Mesenchymal stem cell (in vitro differentiated cells and primary cell): ENCODE data around the gene CDA.

Experiments
- DNase-seq: peaks from one replicate; pipeline ENCODE4 v3.0.0-alpha.2; 2013
- H2AFZ ChIP-seq: one replicate; pipeline ENCODE4 v1.6.1; 2013; ENCODE audit warnings: low read depth, mild to moderate bottlenecking, control low read depth, inconsistent platforms, low read length, moderate library complexity
- H2AK5ac ChIP-seq: 2 replicates; pipeline ENCODE4 v1.6.1; 2013; ENCODE audit warnings: low read length, moderate library complexity, mild to moderate bottlenecking, inconsistent platforms; ENCODE audit not compliant: severe bottlenecking
- H2BK120ac ChIP-seq: one replicate; pipeline ENCODE4 v1.6.1; 2013; ENCODE audit warnings: low read depth, mild to moderate bottlenecking, inconsistent platforms, low read length, moderate library complexity
- H2BK12ac ChIP-seq, 2 experiments: one replicate each; pipeline ENCODE4 v1.6.1; 2013; ENCODE audit warnings: inconsistent platforms in 2 of 2, low read length in 2 of 2, mild to moderate bottlenecking in 2 of 2, moderate library complexity in 2 of 2, control low read depth in 1 of 2
- H2BK15ac ChIP-seq: one replicate; pipeline ENCODE4 v1.6.1; 2013; ENCODE audit warnings: mild to moderate bottlenecking, low read depth, inconsistent platforms; ENCODE audit not compliant: poor library complexity, severe bottlenecking
- H2BK5ac ChIP-seq: 2 replicates; pipeline ENCODE4 v1.6.1; 2013; ENCODE audit warnings: low read depth, mild to moderate bottlenecking, low read length, control low read depth, inconsistent platforms; ENCODE audit not compliant: poor library complexity, severe bottlenecking
- H3K14ac ChIP-seq, 2 experiments: one replicate each; pipeline ENCODE4 v1.6.1; 2013; ENCODE audit warnings: inconsistent platforms in 2 of 2, low read length in 2 of 2, control low read depth in 1 of 2, mild to moderate bottlenecking in 1 of 2, moderate library complexity in 1 of 2
- H3K18ac ChIP-seq, 2 experiments: one replicate each; pipeline ENCODE4 v1.6.1; 2013; ENCODE audit warnings: inconsistent platforms in 2 of 2, low read length in 2 of 2, control low read depth in 1 of 2, low read depth in 1 of 2, mild to moderate bottlenecking in 1 of 2
- H3K23ac ChIP-seq, 2 experiments: one replicate each; pipeline ENCODE4 v1.6.1; 2013; ENCODE audit warnings: inconsistent platforms in 2 of 2, low read length in 2 of 2, mild to moderate bottlenecking in 2 of 2, moderate library complexity in 2 of 2, control low read depth in 1 of 2
- H3K27ac ChIP-seq: 2 replicates; pipeline ENCODE4 v1.5.1; 2013; ENCODE audit warnings: mild to moderate bottlenecking, moderate library complexity, low read length, control low read depth, inconsistent platforms; ENCODE audit not compliant: poor library complexity, severe bottlenecking
- H3K27me3 ChIP-seq, 2 experiments: 2 replicates each; pipeline versions ENCODE4 v1.6.1 to v1.7.0; 2013; ENCODE audit warnings: low read length in 2 of 2, mild to moderate bottlenecking in 2 of 2, moderate library complexity in 2 of 2, control low read depth in 1 of 2, inconsistent platforms in 1 of 2; ENCODE audit not compliant: control insufficient read depth in 1 of 2, insufficient read depth in 1 of 2
- H3K36me3 ChIP-seq, 2 experiments: 2 replicates each; pipeline versions ENCODE4 v1.6.1 to v1.7.0; 2013; ENCODE audit warnings: low read length in 2 of 2, control low read depth in 1 of 2, inconsistent platforms in 1 of 2, low read depth in 1 of 2, mild to moderate bottlenecking in 1 of 2; ENCODE audit not compliant: insufficient read depth in 2 of 2, control insufficient read depth in 1 of 2
- H3K4ac ChIP-seq, 2 experiments: one replicate each; pipeline ENCODE4 v1.6.1; 2013; ENCODE audit warnings: inconsistent platforms in 2 of 2, low read length in 2 of 2, mild to moderate bottlenecking in 2 of 2, moderate library complexity in 2 of 2, control low read depth in 1 of 2, low read depth in 1 of 2
- H3K4me1 ChIP-seq: 2 replicates; pipeline ENCODE4 v1.6.1; 2013; ENCODE audit warnings: low read depth, low read length, control low read depth; ENCODE audit not compliant: control insufficient read depth, insufficient read depth
- H3K4me2 ChIP-seq: 2 replicates; pipeline ENCODE4 v1.6.1; 2013; ENCODE audit warnings: low read length, mild to moderate bottlenecking, inconsistent platforms; ENCODE audit not compliant: poor library complexity, severe bottlenecking
- H3K4me3 ChIP-seq, 2 experiments: 2 replicates each; pipeline versions ENCODE4 v1.5.1 to v1.7.0; 2013; ENCODE audit warnings: low read length in 2 of 2, mild to moderate bottlenecking in 2 of 2, control low read depth in 1 of 2, low read depth in 1 of 2; ENCODE audit not compliant: insufficient read depth in 1 of 2
- H3K79me1 ChIP-seq: replicated peaks from 2 replicates; pipeline ENCODE4 v1.6.1; 2013; ENCODE audit warnings: mild to moderate bottlenecking, control low read depth, low read length, inconsistent platforms; ENCODE audit not compliant: poor library complexity, severe bottlenecking
- H3K9ac ChIP-seq: 2 replicates; pipeline ENCODE4 v1.7.0; 2013; ENCODE audit warnings: mild to moderate bottlenecking, low read length, moderate library complexity
- H3K9me3 ChIP-seq: 2 replicates; pipeline ENCODE4 v1.7.0; 2013; ENCODE audit warnings: mild to moderate bottlenecking, low read length; ENCODE audit not compliant: control insufficient read depth
- H4K8ac ChIP-seq: one replicate; pipeline ENCODE4 v1.6.1; 2013; ENCODE audit warnings: inconsistent platforms, mild to moderate bottlenecking, low read length, moderate library complexity
- H4K91ac ChIP-seq: one replicate; pipeline ENCODE4 v1.6.1; 2013; ENCODE audit warnings: mild to moderate bottlenecking, low read length, inconsistent platforms
- WGBS: methylation state at CpG from one replicate; pipeline ENCODE4 v1.1.7; 2013; ENCODE audit warnings: mixed read lengths; 5-methylcytosine and 5-hydroxymethylcytosine counted together

Gene CDA

GRCh38 chr1:20636785-20637347, 48.0 kb downstream of the CDA start:
- Histone ChIP-seq H3K23ac (no peak overlapping the region), H4K91ac (no peak overlapping the region), H3K4me2 (no peak overlapping the region), H4K8ac (no peak overlapping the region), H3K27me3 (no peaks in the 10 kb centered on the region), H3K79me1 (peaks cover 19% of the 10 kb centered on the region), H3K18ac (no peak overlapping the region), H3K4me1 (peaks cover 8% of the 10 kb centered on the region), H2BK5ac (no peak overlapping the region), H2AK5ac (no peak overlapping the region), H3K36me3 (peaks cover 48 to 53% of the 10 kb centered on the region in 2 experiments), H2BK120ac (no peak overlapping the region), H3K4ac (no peak overlapping the region), H2BK15ac (no peak overlapping the region), H3K9ac (no peak overlapping the region), H3K4me3 (no peak overlapping the region), H3K27ac (no peak overlapping the region), H2BK12ac (no peak overlapping the region), H2AFZ (no peak overlapping the region), H3K9me3 (no peaks in the 10 kb centered on the region), H3K14ac (no peak overlapping the region)
- WGBS = 93% methylated on average over 8 of the region's 8 CpGs
- no peak for DNase-seq

- no peak overlapping the region for H3K23ac ChIP-seq
- peak; percentile 57 for DNase-seq
- H3K79me1 ChIP-seq = peaks cover 17% of the 10 kb centered on the region
- H3K18ac ChIP-seq = no peak overlapping the region
- no peak overlapping the region for H3K14ac ChIP-seq
- no peak overlapping the region for H3K4me2 ChIP-seq
- H2AK5ac ChIP-seq = no peak overlapping the region
- H2BK15ac ChIP-seq = no peak overlapping the region
- H3K4ac ChIP-seq = peak overlapping the region in 1 of 2 experiments; percentile 9
- H3K4me3 ChIP-seq = no peak overlapping the region
- peaks cover 70 to 85% of the 10 kb centered on the region in 2 experiments for H3K36me3 ChIP-seq
- no peak overlapping the region for H3K9ac ChIP-seq
- H2BK120ac ChIP-seq = no peak overlapping the region
- H3K27ac ChIP-seq = no peak overlapping the region
- WGBS = 28% methylated on average over 4 of the region's 6 CpGs
- H3K27me3 ChIP-seq = no peaks in the 10 kb centered on the region
- H3K9me3 ChIP-seq = no peaks in the 10 kb centered on the region
- no peak overlapping the region for H4K8ac ChIP-seq
- no peak overlapping the region for H2BK12ac ChIP-seq
- no peak overlapping the region for H4K91ac ChIP-seq
- no peak overlapping the region for H2BK5ac ChIP-seq
- H2AFZ ChIP-seq = no peak overlapping the region
- H3K4me1 ChIP-seq = peaks cover 1% of the 10 kb centered on the region
These were observed 51.3 kb downstream of the CDA start for GRCh38 chr1:20640183-20640597.

- Histone ChIP-seq H2BK12ac (no peak overlapping the region), H3K27ac (no peak overlapping the region), H4K91ac (no peak overlapping the region), H3K9ac (no peak overlapping the region), H4K8ac (peak overlapping the region; percentile 28), H3K23ac (no peak overlapping the region), H2AFZ (no peak overlapping the region), H3K79me1 (peaks cover 14% of the 10 kb centered on the region), H3K4me2 (no peak overlapping the region), H2BK5ac (no peak overlapping the region), H3K18ac (no peak overlapping the region), H3K4ac (no peak overlapping the region), H2BK15ac (no peak overlapping the region), H3K9me3 (no peaks in the 10 kb centered on the region), H3K36me3 (peaks cover 75 to 89% of the 10 kb centered on the region in 2 experiments), H3K4me1 (peaks cover 1% of the 10 kb centered on the region), H3K27me3 (no peaks in the 10 kb centered on the region), H2BK120ac (no peak overlapping the region), H3K14ac (no peak overlapping the region), H2AK5ac (no peak overlapping the region), H3K4me3 (no peak overlapping the region)
- no peak for DNase-seq
- 83% methylated on average over 9 of the region's 10 CpGs for WGBS
These were observed 53.1 kb downstream of the CDA start for GRCh38 chr1:20641975-20642374.

- H3K23ac ChIP-seq = no peak overlapping the region
- H3K79me1 ChIP-seq = peaks cover 11% of the 10 kb centered on the region
- no peak overlapping the region for H2BK12ac ChIP-seq
- no peak overlapping the region for H2BK120ac ChIP-seq
- no peak overlapping the region for H3K27ac ChIP-seq
- peaks cover 70 to 84% of the 10 kb centered on the region in 2 experiments for H3K36me3 ChIP-seq
- H3K9ac ChIP-seq = no peak overlapping the region
- no peak for DNase-seq
- no peak overlapping the region for H3K4me3 ChIP-seq
- H3K18ac ChIP-seq = no peak overlapping the region
- no peak overlapping the region for H3K4me2 ChIP-seq
- WGBS = 83% methylated on average over 6 of the region's 6 CpGs
- no peak overlapping the region for H3K14ac ChIP-seq
- peaks cover 1% of the 10 kb centered on the region for H3K4me1 ChIP-seq
- no peaks in the 10 kb centered on the region for H3K9me3 ChIP-seq
- H3K4ac ChIP-seq = no peak overlapping the region
- no peak overlapping the region for H2AFZ ChIP-seq
- H3K27me3 ChIP-seq = no peaks in the 10 kb centered on the region
- H4K91ac ChIP-seq = no peak overlapping the region
- H2AK5ac ChIP-seq = no peak overlapping the region
- H4K8ac ChIP-seq = no peak overlapping the region
- no peak overlapping the region for H2BK5ac ChIP-seq
- no peak overlapping the region for H2BK15ac ChIP-seq
These were observed 54.2 kb downstream of the CDA start for GRCh38 chr1:20643080-20643479.
